OCI-LY7 (cell line): Measurements from ENCODE around the gene CASZ1.

Experiments
- CTCF ChIP-seq: fragments of 200-600 bp; sonication (generic); conservative IDR thresholded peaks from 2 replicates; pipeline ENCODE4 v1.5.1; 2014; ENCODE audit warnings: mild to moderate bottlenecking, antibody characterized with exemption, low read length, moderate library complexity, mixed read lengths
- EZH2phosphoT487 ChIP-seq: fragments of 200-600 bp; sonication (generic); IDR thresholded peaks from 2 replicates; pipeline ENCODE4 v1.6.1; 2018; ENCODE audit warnings: low read depth, borderline replicate concordance, mild to moderate bottlenecking, mixed run types, antibody characterized with exemption, low read length, moderate library complexity, mixed read lengths

GRCh38 chr1:10637400-10637799, 159.0 kb downstream of the CASZ1 start:
- no peak for TF ChIP-seq CTCF
- no peak for TF ChIP-seq EZH2phosphoT487
